ENCODE data around the gene CCDC175. TPM values are rescaled to one million over a fixed set of nuclear protein-coding genes. Genes with fewer than 3 reads are reported as not detected.

The CCDC175 gene
- total RNA-seq, 1 donor from 2014 or later, result not detected

GRCh38 chr14:59530349-59530748, 46.3 kb downstream of the CCDC175 start:
- no peaks in the 10 kb centered on the region for H3K9me3 Mint-ChIP-seq
- no peak overlapping the region for H3K27ac Mint-ChIP-seq
- H3K4me1 Mint-ChIP-seq (ENCODE audit: low read depth), result no peaks in the 10 kb centered on the region
- no peak for DNase-seq (ENCODE audit: low spot score)
- no peaks in the 10 kb centered on the region for H3K36me3 Mint-ChIP-seq (ENCODE audit: low read depth)
- H3K27me3 Mint-ChIP-seq (ENCODE audit: insufficient read depth), result peaks cover 13% of the 10 kb centered on the region
- H3K4me3 Mint-ChIP-seq, result no peak overlapping the region
- intact Hi-C loops (cut with micrococcal nuclease), result no loop called here

- Mint-ChIP-seq H3K9me3 (no peaks in the 10 kb centered on the region), H3K4me3 (no peak overlapping the region), H3K27me3 (ENCODE audit: insufficient read depth) (peaks cover 18% of the 10 kb centered on the region), H3K27ac (no peak overlapping the region), H3K36me3 (ENCODE audit: low read depth) (no peaks in the 10 kb centered on the region), H3K4me1 (ENCODE audit: low read depth) (no peaks in the 10 kb centered on the region)
- no peak for DNase-seq (ENCODE audit: low spot score)
- intact Hi-C loops (cut with micrococcal nuclease), result no loop called here
These were observed 47.4 kb downstream of the CCDC175 start for GRCh38 chr14:59529189-59529588.

- intact Hi-C loops (cut with micrococcal nuclease), result no loop called here
- Mint-ChIP-seq H3K9me3 (no peaks in the 10 kb centered on the region), H3K36me3 (ENCODE audit: low read depth) (no peaks in the 10 kb centered on the region), H3K27ac (no peak overlapping the region), H3K4me3 (no peak overlapping the region), H3K27me3 (ENCODE audit: insufficient read depth) (peaks cover 7% of the 10 kb centered on the region), H3K4me1 (ENCODE audit: low read depth) (no peaks in the 10 kb centered on the region)
- DNase-seq (ENCODE audit: low spot score), result no peak
These were observed 56.4 kb downstream of the CCDC175 start for GRCh38 chr14:59520224-59520623.

- Mint-ChIP-seq H3K27ac (no peak overlapping the region), H3K9me3 (no peaks in the 10 kb centered on the region), H3K4me3 (no peak overlapping the region), H3K4me1 (ENCODE audit: low read depth) (no peaks in the 10 kb centered on the region), H3K36me3 (ENCODE audit: low read depth) (peaks cover 1% of the 10 kb centered on the region), H3K27me3 (ENCODE audit: insufficient read depth) (peaks cover 13% of the 10 kb centered on the region)
- intact Hi-C loops (cut with micrococcal nuclease), result no loop called here
- no peak for DNase-seq (ENCODE audit: low spot score)
These were observed 64.6 kb downstream of the CCDC175 start for GRCh38 chr14:59511916-59512575.

GRCh38 chr14:59510966-59511365, 65.6 kb downstream of the CCDC175 start:
- Mint-ChIP-seq H3K27ac (no peak overlapping the region), H3K27me3 (ENCODE audit: insufficient read depth) (peaks cover 10% of the 10 kb centered on the region), H3K4me3 (no peak overlapping the region), H3K9me3 (no peaks in the 10 kb centered on the region), H3K4me1 (ENCODE audit: low read depth) (no peaks in the 10 kb centered on the region), H3K36me3 (ENCODE audit: low read depth) (peaks cover 2% of the 10 kb centered on the region)
- no peak for DNase-seq (ENCODE audit: low spot score)
- intact Hi-C loops (cut with micrococcal nuclease), result no loop called here

GRCh38 chr14:59510001-59510400, 66.6 kb downstream of the CCDC175 start:
- Mint-ChIP-seq H3K9me3 (no peaks in the 10 kb centered on the region), H3K4me3 (no peak overlapping the region), H3K27ac (no peak overlapping the region), H3K4me1 (ENCODE audit: low read depth) (no peaks in the 10 kb centered on the region), H3K36me3 (ENCODE audit: low read depth) (peaks cover 2% of the 10 kb centered on the region), H3K27me3 (ENCODE audit: insufficient read depth) (peaks cover 9% of the 10 kb centered on the region)
- DNase-seq (ENCODE audit: low spot score), result no peak
- intact Hi-C loops (cut with micrococcal nuclease), result no loop called here

- peaks cover 6% of the 10 kb centered on the region for H3K27me3 Mint-ChIP-seq (ENCODE audit: insufficient read depth)
- H3K27ac Mint-ChIP-seq, result no peak overlapping the region
- H3K9me3 Mint-ChIP-seq, result no peaks in the 10 kb centered on the region
- DNase-seq (ENCODE audit: low spot score), result no peak
- H3K4me3 Mint-ChIP-seq, result no peak overlapping the region
- intact Hi-C loops (cut with micrococcal nuclease), result no loop called here
- peaks cover 4% of the 10 kb centered on the region for H3K4me1 Mint-ChIP-seq (ENCODE audit: low read depth)
- peaks cover 4% of the 10 kb centered on the region for H3K36me3 Mint-ChIP-seq (ENCODE audit: low read depth)
These were observed 67.5 kb downstream of the CCDC175 start for GRCh38 chr14:59509101-59509500.

GRCh38 chr14:59507752-59508103, 68.9 kb downstream of the CCDC175 start:
- Mint-ChIP-seq H3K27ac (no peak overlapping the region), H3K4me1 (ENCODE audit: low read depth) (peaks cover 4% of the 10 kb centered on the region), H3K27me3 (ENCODE audit: insufficient read depth) (peaks cover 6% of the 10 kb centered on the region), H3K36me3 (ENCODE audit: low read depth) (peaks cover 5% of the 10 kb centered on the region), H3K4me3 (no peak overlapping the region), H3K9me3 (no peaks in the 10 kb centered on the region)
- intact Hi-C loops (cut with micrococcal nuclease), result loop anchor here (1.0 kb wide), 3 partner anchors 69 to 677 kb away; partner anchors contain the start of gene CCDC175
- no peak for DNase-seq (ENCODE audit: low spot score)

GRCh38 chr14:59507063-59507751, 69.4 kb downstream of the CCDC175 start:
- Mint-ChIP-seq H3K27me3 (ENCODE audit: insufficient read depth) (peaks cover 6% of the 10 kb centered on the region), H3K27ac (no peak overlapping the region)

GRCh38 chr14:59503256-59503655, 73.4 kb downstream of the CCDC175 start:
- no peaks in the 10 kb centered on the region for H3K27me3 Mint-ChIP-seq (ENCODE audit: insufficient read depth)
- peaks cover 4% of the 10 kb centered on the region for H3K4me1 Mint-ChIP-seq (ENCODE audit: low read depth)
- peaks cover 17% of the 10 kb centered on the region for H3K36me3 Mint-ChIP-seq (ENCODE audit: low read depth)
- H3K27ac Mint-ChIP-seq, result no peak overlapping the region
- no peaks in the 10 kb centered on the region for H3K9me3 Mint-ChIP-seq
- DNase-seq (ENCODE audit: low spot score), result no peak
- intact Hi-C loops (cut with micrococcal nuclease), result no loop called here
- no peak overlapping the region for H3K4me3 Mint-ChIP-seq

More at GRCh38 chr14:59507063-59507751, 69.4 kb downstream of the CCDC175 start:
- DNase-seq (ENCODE audit: low spot score), result peak; percentile 34
- Mint-ChIP-seq H3K4me1 (ENCODE audit: low read depth) (peaks cover 4% of the 10 kb centered on the region), H3K36me3 (ENCODE audit: low read depth) (peaks cover 9% of the 10 kb centered on the region), H3K9me3 (no peaks in the 10 kb centered on the region), H3K4me3 (no peak overlapping the region)
- intact Hi-C loops (cut with micrococcal nuclease), result loop anchor here (1.0 kb wide), 3 partner anchors 69 to 677 kb away; partner anchors contain the start of gene CCDC175

- no peak for DNase-seq (ENCODE audit: low spot score)
- no peaks in the 10 kb centered on the region for H3K9me3 Mint-ChIP-seq
- peaks cover 21% of the 10 kb centered on the region for H3K36me3 Mint-ChIP-seq (ENCODE audit: low read depth)
- H3K4me3 Mint-ChIP-seq, result no peak overlapping the region
- no peaks in the 10 kb centered on the region for H3K27me3 Mint-ChIP-seq (ENCODE audit: insufficient read depth)
- no peak overlapping the region for H3K27ac Mint-ChIP-seq
- peaks cover 10% of the 10 kb centered on the region for H3K4me1 Mint-ChIP-seq (ENCODE audit: low read depth)
- intact Hi-C loops (cut with micrococcal nuclease), result no loop called here
These were observed 75.9 kb downstream of the CCDC175 start for GRCh38 chr14:59500732-59501131.

- H3K9me3 Mint-ChIP-seq, result no peaks in the 10 kb centered on the region
- no peak overlapping the region for H3K27ac Mint-ChIP-seq
- H3K36me3 Mint-ChIP-seq (ENCODE audit: low read depth), result peaks cover 49% of the 10 kb centered on the region
- H3K4me1 Mint-ChIP-seq (ENCODE audit: low read depth), result peaks cover 37% of the 10 kb centered on the region
- DNase-seq (ENCODE audit: low spot score), result no peak
- H3K4me3 Mint-ChIP-seq, result no peak overlapping the region
- H3K27me3 Mint-ChIP-seq (ENCODE audit: insufficient read depth), result no peaks in the 10 kb centered on the region
- intact Hi-C loops (cut with micrococcal nuclease), result no loop called here
These were observed 84.2 kb downstream of the CCDC175 start for GRCh38 chr14:59492384-59492783.

GRCh38 chr14:59490756-59491155, 85.9 kb downstream of the CCDC175 start:
- no peaks in the 10 kb centered on the region for H3K9me3 Mint-ChIP-seq

More at GRCh38 chr14:59490756-59491155, 85.9 kb downstream of the CCDC175 start:
- no peak overlapping the region for H3K4me3 Mint-ChIP-seq
- H3K27ac Mint-ChIP-seq, result no peak overlapping the region
- no peaks in the 10 kb centered on the region for H3K27me3 Mint-ChIP-seq (ENCODE audit: insufficient read depth)
- peaks cover 43% of the 10 kb centered on the region for H3K4me1 Mint-ChIP-seq (ENCODE audit: low read depth)
- intact Hi-C loops (cut with micrococcal nuclease), result no loop called here
- DNase-seq (ENCODE audit: low spot score), result no peak
- peaks cover 49% of the 10 kb centered on the region for H3K36me3 Mint-ChIP-seq (ENCODE audit: low read depth)

Measured in activated T-helper 1 cell treated with anti-CD3 and anti-CD28 coated beads, Interleukin-12 subunit alpha, Interleukin-12 subunit beta, Interleukin-2, Interleukin-4 antibody, amounts not matched to agents 30 ng/mL and 10 ng/mL and 1 ng/mL, durations not matched to agents 14 hours and 24 hours and 36 hours (primary cell).